Breast epithelium (tissue), 4 donors: ENCODE data around the gene GPR68. TPM values are rescaled to one million over a fixed set of nuclear protein-coding genes. Genes with fewer than 3 reads are reported as not detected.
A peak's percentile ranks its signal among the peaks of the same experiment; 100 is the strongest.
"Not testable (repeated sequence)": the region's sequence is repeated elsewhere in the genome, so short reads cannot be mapped to it uniquely, and the experiment has no call there.

Experiments used
- DNase-seq, 2 donors: peaks; one replicate each; pipeline ENCODE4 v3.0.0-alpha.2; 2019; ENCODE audit warnings: low spot score in 2 of 2
- H3K27ac ChIP-seq, 2 donors: fragments of 200-600 bp; sonication (generic) in 1 of 2; one replicate each; pipeline ENCODE4 v1.5.1; 2016 to 2019; ENCODE audit warnings: mild to moderate bottlenecking in 1 of 2
- H3K27me3 ChIP-seq, 2 donors: fragments of 200-600 bp; sonication (generic) in 1 of 2; one replicate each; pipeline versions ENCODE4 v1.5.1 to v1.6.0; 2017 to 2019; ENCODE audit warnings: control low read depth in 1 of 2, mild to moderate bottlenecking in 1 of 2
- H3K36me3 ChIP-seq: fragments of 200-600 bp; one replicate; pipeline ENCODE4 v1.5.1; 2019
- H3K4me1 ChIP-seq, 2 donors: fragments of 200-600 bp; sonication (generic); one replicate each; pipeline ENCODE4 v1.5.1; 2016 to 2019; ENCODE audit warnings: control low read depth in 1 of 2
- H3K4me3 ChIP-seq, 3 donors: fragments of 200-600 bp; sonication (generic); 1 replicate in 2 of 3; 2 replicates in 1 of 3; pipeline ENCODE4 v1.5.1; 2016 to 2019; ENCODE audit warnings: mild to moderate bottlenecking in 3 of 3, moderate library complexity in 2 of 3
- H3K9me3 ChIP-seq, 2 donors: fragments of 200-600 bp; sonication (generic) in 1 of 2; one replicate each; pipeline ENCODE4 v1.5.1; 2016 to 2019; ENCODE audit warnings: control low read depth in 1 of 2
- CTCF ChIP-seq, 3 donors: fragments of 450-650 bp; IDR thresholded peaks; one replicate each; pipeline ENCODE4 v1.5.1; 2016 to 2017; ENCODE audit warnings: antibody characterized with exemption in 3 of 3, mild to moderate bottlenecking in 3 of 3, moderate library complexity in 3 of 3
- POLR2A ChIP-seq: fragments of 450-650 bp; IDR thresholded peaks from one replicate; pipeline ENCODE4 v1.6.1; 2016; ENCODE audit warnings: antibody characterized with exemption, mild to moderate bottlenecking, moderate library complexity
- POLR2AphosphoS5 ChIP-seq, 3 donors: sonication (generic); formaldehyde crosslinking; IDR thresholded peaks; one replicate each; pipeline ENCODE4 v1.6.1; 2017; ENCODE audit warnings: antibody characterized with exemption in 3 of 3
- intact Hi-C: fragments of 100-400 bp; cut with DNase I; formaldehyde crosslinking; loops from one replicate; pipeline ENCODE4 v1.15.1; 2023; ENCODE audit warnings: low total_unique reads
- total RNA-seq, 3 donors: library from RNA; depleted of rRNA; stranded (reverse); fragments of >200 nt; gene quantifications; one replicate each; pipeline ENCODE4 v1.1.0, GENCODE V29; 2016

GPR68 gene
- total RNA-seq, 3 donors from 2014 or later = 0.32 to 0.66 (median 0.59) TPM

DNA sequence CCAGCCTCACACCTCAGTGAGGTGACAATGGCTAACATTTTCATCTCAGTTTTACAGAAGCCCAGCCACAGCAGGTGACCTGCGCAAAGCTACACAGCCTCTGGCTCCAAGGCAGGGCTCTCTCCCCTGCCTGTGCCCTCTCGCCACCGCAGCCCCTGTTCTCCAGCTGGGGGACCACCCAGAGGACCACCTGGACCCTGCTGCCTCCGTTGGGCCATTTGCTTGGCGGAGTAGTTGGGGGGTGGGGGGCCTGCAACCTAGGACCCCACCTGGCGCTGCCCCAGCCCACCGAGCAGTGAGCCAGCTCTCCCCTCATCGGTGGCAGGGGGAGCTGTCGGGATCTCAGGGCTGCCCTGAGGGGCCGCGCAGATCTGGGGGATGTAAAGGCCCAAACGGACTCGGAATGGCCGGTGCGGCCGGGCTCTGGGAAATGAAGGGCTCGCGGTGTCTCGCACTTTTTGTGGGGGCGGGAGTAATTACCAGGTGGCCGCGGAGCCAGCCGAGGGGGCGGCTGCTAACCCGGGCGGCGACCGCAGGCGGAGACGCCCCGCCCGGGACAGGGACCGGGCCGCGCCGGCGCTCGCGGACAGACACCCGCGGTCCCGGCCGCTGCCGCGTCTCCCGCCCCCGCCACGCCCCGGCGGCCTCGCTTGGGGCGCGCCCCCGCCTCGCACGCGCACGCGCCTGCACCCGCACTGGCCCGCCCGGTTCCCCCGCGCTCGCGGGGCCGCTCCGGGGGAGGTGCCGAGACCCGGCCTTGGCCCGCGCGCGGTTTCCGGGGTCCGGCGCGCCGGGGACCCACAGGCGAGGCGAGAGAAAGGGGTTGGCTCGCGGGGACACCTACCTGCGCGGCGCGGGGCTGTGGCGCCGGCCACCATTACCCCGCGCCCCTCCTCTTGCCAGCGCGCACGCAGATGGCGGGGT is 8.6 kb upstream of the GPR68 start:
- H3K4me1 ChIP-seq = peaks cover 0 to 4% of the 10 kb centered on the region in 2 donors
- DNase-seq = no peak
- no peaks in the 10 kb centered on the region for H3K27me3 ChIP-seq
- H3K9me3 ChIP-seq = no peaks in the 10 kb centered on the region
- H3K27ac ChIP-seq = peak overlapping the region; percentile 39 to 70
- H3K4me3 ChIP-seq = peak overlapping the region; percentile 48 to 70 (median 66)
- no peaks in the 10 kb centered on the region for H3K36me3 ChIP-seq
- TF ChIP-seq CTCF (IDR thresholded peaks at IDR 0.05) (no peak), POLR2AphosphoS5 (IDR thresholded peaks at IDR 0.05) (no peak), POLR2A (no peak)
- intact Hi-C loops = no loop called here

DNA sequence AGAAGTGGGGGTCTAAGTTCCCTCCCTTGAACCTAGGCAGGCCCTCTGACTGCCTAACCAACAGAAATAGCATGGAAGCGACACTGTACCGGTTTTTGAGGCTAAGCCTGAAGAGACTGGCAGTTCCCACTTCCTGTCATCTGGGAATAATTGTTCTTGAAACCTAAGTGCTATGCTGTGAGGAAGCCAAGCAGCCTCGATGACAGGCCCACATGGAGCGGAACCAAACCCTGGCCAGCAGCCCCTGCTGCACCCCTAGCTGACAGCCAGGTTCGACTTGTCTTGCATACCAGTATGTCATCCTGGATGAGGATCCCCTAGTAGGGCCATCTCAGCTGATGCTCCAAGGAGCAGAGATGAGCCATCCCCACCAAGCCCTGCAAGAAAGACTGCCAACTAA is 6.4 kb upstream of the GPR68 start:
- Histone ChIP-seq H3K9me3 (no peaks in the 10 kb centered on the region), H3K36me3 (no peaks in the 10 kb centered on the region), H3K27me3 (no peaks in the 10 kb centered on the region), H3K4me1 (peaks cover 0 to 4% of the 10 kb centered on the region in 2 donors), H3K27ac (no peak overlapping the region), H3K4me3 (no peak overlapping the region)
- DNase-seq = no peak
- TF ChIP-seq CTCF (IDR thresholded peaks at IDR 0.05) = no peak
- no peak for TF ChIP-seq POLR2AphosphoS5 (IDR thresholded peaks at IDR 0.05)
- TF ChIP-seq POLR2A = no peak
- intact Hi-C loops = no loop called here

DNA sequence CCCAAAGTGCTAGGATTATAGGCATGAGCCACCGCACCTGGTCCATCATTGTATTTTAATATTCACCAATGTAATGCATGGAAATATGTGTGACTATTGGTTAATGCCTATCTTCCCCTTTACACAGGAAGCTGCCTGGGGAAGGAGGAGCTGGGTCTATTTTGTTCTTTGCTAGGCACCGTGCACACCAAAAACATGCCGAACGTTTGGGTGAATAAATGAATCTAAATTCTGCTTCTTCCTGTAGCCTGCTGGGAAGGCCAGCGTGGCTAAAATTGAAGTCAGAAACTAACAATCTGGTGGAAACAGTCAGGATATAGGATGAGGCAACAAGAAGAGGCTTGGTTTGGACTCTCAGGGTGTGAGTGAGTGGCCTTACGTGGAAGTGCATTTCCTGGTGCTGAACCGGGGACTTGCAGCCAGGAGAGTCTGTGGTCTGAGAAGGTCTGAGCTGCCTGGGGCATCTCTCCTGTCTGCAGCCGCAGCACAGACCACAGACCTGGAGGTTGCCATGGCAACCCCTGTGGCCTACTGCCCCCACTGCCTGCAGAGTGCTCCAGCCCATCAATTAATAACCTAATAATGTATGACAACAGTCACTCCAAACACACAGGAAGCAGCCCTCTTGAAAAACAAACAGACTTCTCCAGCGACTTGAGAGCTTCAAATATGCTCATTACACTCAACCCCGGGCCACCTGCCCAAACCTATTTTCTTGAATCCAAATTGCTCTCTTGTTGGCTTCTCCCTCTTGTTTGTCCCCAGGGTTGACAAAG is 5.5 kb upstream of the GPR68 start:
- Histone ChIP-seq H3K27me3 (no peaks in the 10 kb centered on the region), H3K4me1 (peaks cover 0 to 4% of the 10 kb centered on the region in 2 donors), H3K36me3 (no peaks in the 10 kb centered on the region), H3K9me3 (no peaks in the 10 kb centered on the region), H3K27ac (peak overlapping the region; percentile 43 to 54), H3K4me3 (no peak overlapping the region)
- no peak for DNase-seq
- intact Hi-C loops = no loop called here
- TF ChIP-seq CTCF (IDR thresholded peaks at IDR 0.05) (peak in 1 of 3 donors; percentile 16), POLR2AphosphoS5 (IDR thresholded peaks at IDR 0.05) (no peak)

DNA sequence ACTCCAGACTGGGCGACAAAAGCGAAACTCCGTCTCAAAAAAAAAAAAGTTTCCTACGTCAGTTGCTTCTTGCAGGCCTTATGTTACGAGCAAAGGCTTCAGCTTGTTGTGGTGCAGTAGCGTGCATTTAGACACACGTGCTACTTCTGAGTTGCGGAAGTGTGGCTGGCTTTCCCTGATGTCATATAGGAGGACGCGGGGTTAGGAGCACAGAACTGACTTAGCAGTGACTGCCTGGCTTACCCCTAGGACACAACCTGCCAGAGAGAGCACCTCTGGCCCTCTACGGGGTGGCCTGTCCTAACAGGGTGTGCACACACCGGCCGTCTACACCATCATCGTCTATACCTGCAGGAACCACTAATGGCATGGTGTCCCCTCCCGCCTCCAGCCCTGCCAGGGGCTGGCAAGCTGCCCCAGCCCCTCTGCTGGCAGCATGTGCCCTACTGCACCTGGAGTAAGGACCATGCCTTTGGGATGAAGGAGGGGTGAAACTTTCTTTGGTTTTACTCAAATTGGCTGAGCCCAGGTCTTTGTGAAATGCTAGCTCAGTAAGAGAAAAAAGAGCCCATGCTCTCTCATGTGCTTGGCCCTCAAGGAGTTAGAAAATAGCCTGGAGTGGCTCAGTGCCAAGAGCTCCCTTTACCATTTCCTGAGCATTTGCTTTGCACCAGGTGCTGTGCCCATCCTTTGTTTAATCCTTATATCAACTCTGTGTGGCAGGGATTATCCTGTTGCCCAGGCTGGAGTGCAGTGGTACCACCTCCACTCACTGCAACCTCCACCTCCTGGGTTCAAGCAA is 1.7 kb upstream of the GPR68 start:
- Histone ChIP-seq H3K9me3 (no peaks in the 10 kb centered on the region), H3K27me3 (no peaks in the 10 kb centered on the region), H3K36me3 (no peaks in the 10 kb centered on the region), H3K4me3 (no peak overlapping the region), H3K4me1 (peaks cover 0 to 5% of the 10 kb centered on the region in 2 donors), H3K27ac (no peak overlapping the region)
- no peak for DNase-seq
- TF ChIP-seq POLR2A (no peak), CTCF (IDR thresholded peaks at IDR 0.05) (no peak), POLR2AphosphoS5 (IDR thresholded peaks at IDR 0.05) (no peak)
- intact Hi-C loops = no loop called here

GRCh38 chr14:91245616-91246015 is 1.1 kb upstream of the GPR68 start:
- H3K4me1 ChIP-seq, DNase-seq, H3K27me3 ChIP-seq, intact Hi-C loops, H3K4me3 ChIP-seq, H3K36me3 ChIP-seq, H3K9me3 ChIP-seq: not testable (repeated sequence)
- H3K27ac ChIP-seq = peak overlapping the region in 1 of 2 donors; percentile 25
